ENCODE measurements around the gene GRK5.

GRCh38 chr10:119413093-119413453, 205.7 kb downstream of the GRK5 start:
- TF ChIP-seq POLR2AphosphoS5 (IDR thresholded peaks at IDR 0.05; ENCODE audit: low read depth, low read length) (no peak), POLR2A (IDR thresholded peaks at IDR 0.05; ENCODE audit: low read depth, low read length) (no peak), TAF1 (IDR thresholded peaks at IDR 0.05; ENCODE audit: borderline replicate concordance, low read depth, low read length) (no peak)

Measured in GM12892 (cell line).